HEK293 (cell line): Measurements from ENCODE around the gene NECAB2.

Experiments
- CTCF ChIA-PET: fragments of 350-600 bp; formaldehyde crosslinking; extraction: SDS; loops from one replicate; lab custom pipeline; 2021; ENCODE audit warnings: antibody characterized with exemption; lab: Yijun Ruan, JAX
- POLR2A ChIA-PET: fragments of 300-600 bp; formaldehyde crosslinking; extraction: SDS; loops from one replicate; lab custom pipeline; 2020; ENCODE audit warnings: antibody characterized with exemption, inconsistent platforms; lab: Yijun Ruan, JAX
- H3K27ac ChIP-seq: fragments of 200-500 bp; sonication (Bioruptor generic); 2 replicates; pipeline ENCODE4 v1.5.1; 2014; ENCODE audit warnings: low read depth, low read length, control low read depth, inconsistent platforms; ENCODE audit errors: extremely low read depth
- H3K36me3 ChIP-seq, 2 experiments: fragments of 200-500 bp in 1 of 2; sonication (Bioruptor generic) in 1 of 2; 1 replicate in 1 of 2; 2 replicates in 1 of 2; pipeline ENCODE4 v1.5.1; 2014 to 2017; ENCODE audit warnings: inconsistent platforms in 2 of 2, low read length in 2 of 2; ENCODE audit not compliant: control insufficient read depth in 2 of 2, insufficient read depth in 1 of 2
- H3K4me1 ChIP-seq: fragments of 200-500 bp; sonication (Bioruptor generic); 2 replicates; pipeline ENCODE4 v1.5.1; 2014; ENCODE audit warnings: mild to moderate bottlenecking, low read length, inconsistent platforms; ENCODE audit not compliant: control insufficient read depth, insufficient read depth
- H3K4me3 ChIP-seq: 2 replicates; pipeline ENCODE4 v1.5.1; 2011; ENCODE audit warnings: low read depth, mild to moderate bottlenecking, control low read depth, low read length, moderate library complexity
- H3K9me3 ChIP-seq: fragments of 200-500 bp; sonication (Bioruptor generic); 2 replicates; pipeline ENCODE4 v1.5.1; 2014; ENCODE audit warnings: low read depth, low read length, inconsistent platforms; ENCODE audit not compliant: control insufficient read depth, insufficient read depth
- GFI1B ChIP-seq: fragments of 450-650 bp; formaldehyde crosslinking; IDR thresholded peaks from 2 replicates; pipeline ENCODE4 v1.5.1; 2016; ENCODE audit warnings: missing biosample characterization, missing genetic modification characterization
- GLIS1 ChIP-seq: fragments of 450-650 bp; formaldehyde crosslinking; IDR thresholded peaks from 2 replicates; pipeline ENCODE4 v1.5.1; 2016; ENCODE audit warnings: missing biosample characterization, missing genetic modification characterization
- ZBTB7A ChIP-seq: fragments of 450-650 bp; formaldehyde crosslinking; IDR thresholded peaks from 2 replicates; pipeline ENCODE4 v1.5.1; 2016; ENCODE audit warnings: low read depth, missing biosample characterization, missing genetic modification characterization
- ZNF133 ChIP-seq: fragments of 450-650 bp; formaldehyde crosslinking; IDR thresholded peaks from 2 replicates; pipeline ENCODE4 v1.5.1; 2016; ENCODE audit warnings: missing biosample characterization, missing genetic modification characterization
- ZNF184 ChIP-seq: fragments of 450-650 bp; IDR thresholded peaks from 2 replicates; pipeline ENCODE4 v1.5.1; 2018; ENCODE audit warnings: missing biosample characterization, mild to moderate bottlenecking, missing genetic modification characterization
- ZNF239 ChIP-seq: fragments of 450-650 bp; formaldehyde crosslinking; IDR thresholded peaks from 2 replicates; pipeline ENCODE4 v1.5.1; 2016; ENCODE audit warnings: missing biosample characterization, missing genetic modification characterization
- ZNF335 ChIP-seq: fragments of 450-650 bp; formaldehyde crosslinking; conservative IDR thresholded peaks from 2 replicates; pipeline ENCODE4 v1.5.1; 2016; ENCODE audit warnings: missing biosample characterization, missing genetic modification characterization
- ZNF394 ChIP-seq: fragments of 450-650 bp; formaldehyde crosslinking; IDR thresholded peaks from 2 replicates; pipeline ENCODE4 v1.5.1; 2016; ENCODE audit warnings: missing biosample characterization, missing genetic modification characterization, mild to moderate bottlenecking, moderate library complexity, borderline replicate concordance
- ZNF433 ChIP-seq: fragments of 450-650 bp; formaldehyde crosslinking; IDR thresholded peaks from 2 replicates; pipeline ENCODE4 v1.5.1; 2016; ENCODE audit warnings: missing biosample characterization, missing genetic modification characterization, low read depth
- ZNF621 ChIP-seq: fragments of 450-650 bp; formaldehyde crosslinking; IDR thresholded peaks from 2 replicates; pipeline ENCODE4 v1.5.1; 2017; ENCODE audit warnings: missing biosample characterization, missing genetic modification characterization
- ZNF660 ChIP-seq: fragments of 450-650 bp; IDR thresholded peaks from 2 replicates; pipeline ENCODE4 v1.5.1; 2018; ENCODE audit warnings: missing biosample characterization, mild to moderate bottlenecking, missing genetic modification characterization
- ZNF768 ChIP-seq: fragments of 450-650 bp; formaldehyde crosslinking; IDR thresholded peaks from 2 replicates; pipeline ENCODE4 v1.5.1; 2018; ENCODE audit warnings: missing biosample characterization, mild to moderate bottlenecking, missing genetic modification characterization
- ZSCAN30 ChIP-seq: fragments of 450-650 bp; IDR thresholded peaks from 2 replicates; pipeline ENCODE4 v1.5.1; 2018; ENCODE audit warnings: missing biosample characterization, mild to moderate bottlenecking, missing genetic modification characterization, moderate library complexity
- TF ChIP-seq, protein P1 (sequence below): fragments of 450-650 bp; formaldehyde crosslinking; conservative IDR thresholded peaks from 2 replicates; pipeline ENCODE4 v1.5.1; 2016; ENCODE audit warnings: low read depth, missing biosample characterization, missing genetic modification characterization
- TF ChIP-seq, protein P2 (sequence below): fragments of 450-650 bp; formaldehyde crosslinking; IDR thresholded peaks from 2 replicates; pipeline ENCODE4 v1.5.1; 2016; ENCODE audit warnings: missing biosample characterization, missing genetic modification characterization
- TF ChIP-seq, protein P3 (sequence below): fragments of 450-650 bp; formaldehyde crosslinking; IDR thresholded peaks from 2 replicates; pipeline ENCODE4 v1.5.1; 2016; ENCODE audit warnings: missing biosample characterization, missing genetic modification characterization, low read depth

The NECAB2 gene

DNA sequence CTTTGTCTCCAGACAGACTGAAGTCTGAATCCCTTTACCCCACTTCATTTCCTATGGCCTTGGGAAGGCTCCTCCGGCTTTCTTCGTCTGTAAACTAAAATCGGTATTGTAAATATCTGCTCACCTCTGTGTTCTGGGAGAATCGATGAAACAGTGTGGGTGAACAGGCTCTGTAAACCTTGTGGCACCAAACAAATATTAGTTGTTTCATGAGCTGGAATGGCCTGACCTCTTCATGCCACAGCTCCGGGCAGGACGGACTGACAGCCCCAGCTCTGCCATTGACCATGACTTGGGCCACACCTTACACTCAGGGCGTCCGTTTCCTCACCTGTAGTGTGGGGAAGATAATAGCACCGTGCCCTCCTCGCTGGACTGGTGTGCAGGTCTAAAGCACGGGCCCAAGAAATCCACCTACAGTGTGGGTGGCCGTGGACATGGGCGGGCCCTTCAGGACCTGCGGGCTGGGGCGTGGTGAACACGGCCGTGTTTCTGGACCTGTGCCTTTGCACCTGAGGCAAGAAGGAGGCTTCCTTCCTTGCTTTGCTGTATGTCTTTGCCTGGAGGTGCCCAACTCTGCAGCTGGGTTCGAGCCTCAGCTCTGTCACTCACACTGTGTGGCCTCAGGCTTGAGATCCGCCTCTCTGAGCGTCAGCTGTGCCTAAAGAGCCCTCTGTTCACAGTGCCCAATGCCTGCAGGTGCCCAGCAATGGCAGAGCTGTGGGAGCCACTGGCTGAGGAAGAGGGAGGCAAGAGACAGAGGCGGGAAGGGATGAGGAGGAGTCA lies 21.1 kb upstream of the NECAB2 start:
- CTCF ChIA-PET, result interaction anchor here (0.7 to 1.9 kb wide), 3 partner anchors 10 to 597 kb away, joined by 3 to 10 read pairs (median 3); no protein-coding TSS in a partner anchor

DNA sequence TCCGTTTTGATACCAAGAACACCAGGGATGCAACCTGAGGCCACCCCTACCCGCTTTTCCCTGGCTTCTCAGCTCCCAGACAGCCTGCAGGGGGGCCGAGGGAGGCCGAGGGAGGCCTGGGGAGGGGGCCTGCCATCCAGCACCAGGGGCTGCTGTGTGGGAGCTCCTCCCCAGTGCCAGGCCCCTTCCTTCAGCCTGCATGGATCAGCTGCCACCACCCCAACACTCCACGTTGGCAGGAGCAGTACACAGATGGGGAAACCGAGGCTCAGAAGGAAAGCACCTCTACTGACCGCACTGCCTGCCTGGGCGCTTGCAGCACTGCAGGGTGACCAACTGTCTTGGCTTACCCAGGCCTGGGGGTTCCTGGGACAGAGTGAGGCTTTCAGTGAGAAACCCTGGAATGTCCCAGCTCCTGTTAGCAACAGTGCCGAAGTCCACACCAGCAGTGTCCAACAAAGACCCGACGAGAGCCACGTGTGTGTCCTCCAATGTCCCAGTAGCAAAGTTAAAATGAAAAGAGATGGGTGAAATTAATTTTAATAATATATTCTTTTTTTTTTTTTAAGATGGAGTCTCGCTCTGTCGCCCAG lies 20.3 kb upstream of the NECAB2 start:
- H3K4me1 ChIP-seq, result no peaks in the 10 kb centered on the region
- H3K36me3 ChIP-seq, result no peaks in the 10 kb centered on the region
- CTCF ChIA-PET, result interaction anchor here (0.7 to 1.9 kb wide), 3 partner anchors 9 to 596 kb away, joined by 3 to 10 read pairs (median 3); no protein-coding TSS in a partner anchor
- TF ChIP-seq ZNF184 (tag by site-specific recombination), result no peak
- no peak for TF ChIP-seq ZNF239 (tag by site-specific recombination)
- POLR2A ChIA-PET, result interaction anchor here (1.6 kb wide), 1 partner anchor 21 kb away, joined by 3 read pairs; no protein-coding TSS in a partner anchor
- H3K4me3 ChIP-seq, result no peak overlapping the region
- no peaks in the 10 kb centered on the region for H3K9me3 ChIP-seq
- no peak overlapping the region for H3K27ac ChIP-seq

More for the DNA sequence above, 21.1 kb upstream of the NECAB2 start:
- no peaks in the 10 kb centered on the region for H3K4me1 ChIP-seq
- no peaks in the 10 kb centered on the region for H3K9me3 ChIP-seq
- H3K36me3 ChIP-seq, result no peaks in the 10 kb centered on the region
- H3K27ac ChIP-seq, result no peak overlapping the region
- POLR2A ChIA-PET, result interaction anchor here (1.6 kb wide), 1 partner anchor 20 kb away, joined by 3 read pairs; no protein-coding TSS in a partner anchor
- H3K4me3 ChIP-seq, result no peak overlapping the region
- no peak for TF ChIP-seq ZNF433 (tag by site-specific recombination)
- no peak for TF ChIP-seq ZNF768 (tag by site-specific recombination)
- TF ChIP-seq ZNF660, result no peak
- TF ChIP-seq ZSCAN30, result no peak
- TF ChIP-seq ZNF133, result no peak
- no peak for TF ChIP-seq GFI1B (tag by site-specific recombination)
- TF ChIP-seq ZNF335, result no peak
- no peak for TF ChIP-seq ZNF394 (tag by site-specific recombination)
- TF ChIP-seq, protein P1, sequence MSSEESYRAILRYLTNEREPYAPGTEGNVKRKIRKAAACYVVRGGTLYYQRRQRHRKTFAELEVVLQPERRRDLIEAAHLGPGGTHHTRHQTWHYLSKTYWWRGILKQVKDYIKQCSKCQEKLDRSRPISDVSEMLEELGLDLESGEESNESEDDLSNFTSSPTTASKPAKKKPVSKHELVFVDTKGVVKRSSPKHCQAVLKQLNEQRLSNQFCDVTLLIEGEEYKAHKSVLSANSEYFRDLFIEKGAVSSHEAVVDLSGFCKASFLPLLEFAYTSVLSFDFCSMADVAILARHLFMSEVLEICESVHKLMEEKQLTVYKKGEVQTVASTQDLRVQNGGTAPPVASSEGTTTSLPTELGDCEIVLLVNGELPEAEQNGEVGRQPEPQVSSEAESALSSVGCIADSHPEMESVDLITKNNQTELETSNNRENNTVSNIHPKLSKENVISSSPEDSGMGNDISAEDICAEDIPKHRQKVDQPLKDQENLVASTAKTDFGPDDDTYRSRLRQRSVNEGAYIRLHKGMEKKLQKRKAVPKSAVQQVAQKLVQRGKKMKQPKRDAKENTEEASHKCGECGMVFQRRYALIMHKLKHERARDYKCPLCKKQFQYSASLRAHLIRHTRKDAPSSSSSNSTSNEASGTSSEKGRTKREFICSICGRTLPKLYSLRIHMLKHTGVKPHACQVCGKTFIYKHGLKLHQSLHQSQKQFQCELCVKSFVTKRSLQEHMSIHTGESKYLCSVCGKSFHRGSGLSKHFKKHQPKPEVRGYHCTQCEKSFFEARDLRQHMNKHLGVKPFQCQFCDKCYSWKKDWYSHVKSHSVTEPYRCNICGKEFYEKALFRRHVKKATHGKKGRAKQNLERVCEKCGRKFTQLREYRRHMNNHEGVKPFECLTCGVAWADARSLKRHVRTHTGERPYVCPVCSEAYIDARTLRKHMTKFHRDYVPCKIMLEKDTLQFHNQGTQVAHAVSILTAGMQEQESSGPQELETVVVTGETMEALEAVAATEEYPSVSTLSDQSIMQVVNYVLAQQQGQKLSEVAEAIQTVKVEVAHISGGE (tag by site-specific recombination), result no peak
- TF ChIP-seq, protein P2, sequence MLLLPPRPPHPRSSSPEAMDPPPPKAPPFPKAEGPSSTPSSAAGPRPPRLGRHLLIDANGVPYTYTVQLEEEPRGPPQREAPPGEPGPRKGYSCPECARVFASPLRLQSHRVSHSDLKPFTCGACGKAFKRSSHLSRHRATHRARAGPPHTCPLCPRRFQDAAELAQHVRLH, result no peak
- TF ChIP-seq, protein P3, sequence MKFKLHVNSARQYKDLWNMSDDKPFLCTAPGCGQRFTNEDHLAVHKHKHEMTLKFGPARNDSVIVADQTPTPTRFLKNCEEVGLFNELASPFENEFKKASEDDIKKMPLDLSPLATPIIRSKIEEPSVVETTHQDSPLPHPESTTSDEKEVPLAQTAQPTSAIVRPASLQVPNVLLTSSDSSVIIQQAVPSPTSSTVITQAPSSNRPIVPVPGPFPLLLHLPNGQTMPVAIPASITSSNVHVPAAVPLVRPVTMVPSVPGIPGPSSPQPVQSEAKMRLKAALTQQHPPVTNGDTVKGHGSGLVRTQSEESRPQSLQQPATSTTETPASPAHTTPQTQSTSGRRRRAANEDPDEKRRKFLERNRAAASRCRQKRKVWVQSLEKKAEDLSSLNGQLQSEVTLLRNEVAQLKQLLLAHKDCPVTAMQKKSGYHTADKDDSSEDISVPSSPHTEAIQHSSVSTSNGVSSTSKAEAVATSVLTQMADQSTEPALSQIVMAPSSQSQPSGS (tag by site-specific recombination), result no peak
- no peak for TF ChIP-seq ZBTB7A (tag by site-specific recombination)
- no peak for TF ChIP-seq GLIS1
- TF ChIP-seq ZNF621 (tag by site-specific recombination), result no peak
